ENCODE data around the gene PPP2R5C. TPM values are rescaled to one million over a fixed set of nuclear protein-coding genes. Genes with fewer than 3 reads are reported as not detected.
"Not testable (repeated sequence)": the region's sequence is repeated elsewhere in the genome, so short reads cannot be mapped to it uniquely, and the experiment has no call there.

The PPP2R5C gene
- total RNA-seq: 100 to 1,000 TPM in 1 of 4 donors, 10 to 100 TPM in 3; 63.3 to 113 (median 75.9) TPM

DNA sequence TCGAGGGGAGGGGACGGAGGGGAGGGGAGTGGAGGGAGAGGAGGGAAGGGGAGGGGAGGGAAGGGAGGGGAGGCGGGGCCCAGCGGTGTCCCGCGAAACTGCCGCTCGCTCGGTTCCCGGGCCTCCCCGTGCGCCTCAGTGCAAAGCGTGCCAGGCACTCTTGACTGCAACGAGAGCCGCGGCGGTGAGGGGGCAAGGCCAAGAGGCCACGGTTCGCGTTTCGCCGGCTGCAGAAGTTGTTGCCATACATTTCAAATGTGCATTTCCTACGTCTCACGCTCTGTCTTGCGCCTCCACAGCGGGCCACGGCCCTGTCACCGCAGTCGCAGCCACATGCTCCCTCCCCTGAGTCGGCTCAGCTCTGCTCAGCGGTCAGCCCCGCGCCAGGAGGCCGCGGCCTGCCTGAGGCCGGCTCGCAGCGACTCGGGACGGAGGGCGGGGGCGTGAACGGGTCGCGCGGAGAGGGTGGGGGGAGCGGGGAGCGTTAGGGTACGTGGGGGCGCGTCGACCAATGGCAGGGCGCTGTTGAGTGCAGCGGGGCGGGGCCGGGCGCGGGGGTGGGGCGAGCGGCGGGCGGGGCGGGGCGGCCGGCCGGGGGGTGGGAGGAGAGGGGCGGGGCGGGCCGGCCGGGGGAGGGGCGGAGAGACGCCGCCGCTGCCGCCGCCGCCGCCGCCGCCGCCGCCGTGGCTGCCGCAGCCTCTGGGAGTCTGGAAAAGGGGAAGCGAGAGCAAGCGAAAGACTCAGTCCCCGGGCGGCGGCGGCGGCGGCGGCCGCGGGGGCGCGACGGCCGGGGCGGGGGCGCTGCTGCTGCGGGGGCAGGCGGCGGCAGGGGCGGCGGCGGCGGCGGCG lies at the start of gene PPP2R5C:
PPP2R5C (plus strand) TSS at position 678 of the 849 bp plus-strand sequence. CDS start 185 bp downstream, outside the sequence.
- Histone ChIP-seq H3K4me3 (peak within 1 kb of the TSS; percentile 95 to 99 (median 99)), H3K4me1 (peaks cover 0 to 31% (median 7%) of the 10 kb centered on the region in 4 donors), H3K27me3 (no peaks in the 10 kb centered on the region), H3K9me3 (no peaks in the 10 kb centered on the region), H3K36me3 (peaks cover 0 to 10% (median 0%) of the 10 kb centered on the region in 3 donors), H3K27ac (peak within 1 kb of the TSS; percentile 94 to 99 (median 98))
- 1 to 3% methylated on average over 42 to 60 of the region's 110 CpGs for WGBS, 2 donors
- TF ChIP-seq POLR2A (IDR thresholded peaks at IDR 0.05): peak; percentile 29 to 70
- peak in 1 of 2 donors; percentile 93 for TF ChIP-seq EP300 (IDR thresholded peaks at IDR 0.05)
- TF ChIP-seq, protein P1, sequence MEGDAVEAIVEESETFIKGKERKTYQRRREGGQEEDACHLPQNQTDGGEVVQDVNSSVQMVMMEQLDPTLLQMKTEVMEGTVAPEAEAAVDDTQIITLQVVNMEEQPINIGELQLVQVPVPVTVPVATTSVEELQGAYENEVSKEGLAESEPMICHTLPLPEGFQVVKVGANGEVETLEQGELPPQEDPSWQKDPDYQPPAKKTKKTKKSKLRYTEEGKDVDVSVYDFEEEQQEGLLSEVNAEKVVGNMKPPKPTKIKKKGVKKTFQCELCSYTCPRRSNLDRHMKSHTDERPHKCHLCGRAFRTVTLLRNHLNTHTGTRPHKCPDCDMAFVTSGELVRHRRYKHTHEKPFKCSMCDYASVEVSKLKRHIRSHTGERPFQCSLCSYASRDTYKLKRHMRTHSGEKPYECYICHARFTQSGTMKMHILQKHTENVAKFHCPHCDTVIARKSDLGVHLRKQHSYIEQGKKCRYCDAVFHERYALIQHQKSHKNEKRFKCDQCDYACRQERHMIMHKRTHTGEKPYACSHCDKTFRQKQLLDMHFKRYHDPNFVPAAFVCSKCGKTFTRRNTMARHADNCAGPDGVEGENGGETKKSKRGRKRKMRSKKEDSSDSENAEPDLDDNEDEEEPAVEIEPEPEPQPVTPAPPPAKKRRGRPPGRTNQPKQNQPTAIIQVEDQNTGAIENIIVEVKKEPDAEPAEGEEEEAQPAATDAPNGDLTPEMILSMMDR (IDR thresholded peaks at IDR 0.05): no peak
- peak; percentile 85 to 87 for DNase-seq (ENCODE audit: low spot score in 2 of 2)

DNA sequence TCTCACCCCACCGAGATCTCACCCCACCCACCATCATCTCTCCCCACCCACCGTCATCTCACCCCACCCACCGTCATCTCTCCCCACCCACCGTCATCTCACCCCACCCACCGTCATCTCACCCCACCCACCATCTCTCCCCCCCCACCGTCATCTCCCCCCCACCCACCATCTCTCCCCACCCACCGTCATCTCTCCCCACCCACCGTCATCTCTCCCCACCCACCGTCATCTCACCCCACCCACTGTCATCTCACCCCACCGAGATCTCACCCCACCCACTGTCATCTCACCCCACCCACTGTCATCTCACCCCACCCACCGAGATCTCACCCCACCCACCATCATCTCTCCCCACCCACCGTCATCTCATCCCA lies 49.7 kb upstream of the PPP2R5C start:
- not testable (repeated sequence) for H3K36me3 ChIP-seq; DNase-seq (ENCODE audit: low spot score in 2 of 2); H3K9me3 ChIP-seq; H3K27me3 ChIP-seq; H3K27ac ChIP-seq; H3K4me1 ChIP-seq; H3K4me3 ChIP-seq
- WGBS, 2 donors: 92 to 93% methylated on average over 8 of the region's 12 CpGs

DNA sequence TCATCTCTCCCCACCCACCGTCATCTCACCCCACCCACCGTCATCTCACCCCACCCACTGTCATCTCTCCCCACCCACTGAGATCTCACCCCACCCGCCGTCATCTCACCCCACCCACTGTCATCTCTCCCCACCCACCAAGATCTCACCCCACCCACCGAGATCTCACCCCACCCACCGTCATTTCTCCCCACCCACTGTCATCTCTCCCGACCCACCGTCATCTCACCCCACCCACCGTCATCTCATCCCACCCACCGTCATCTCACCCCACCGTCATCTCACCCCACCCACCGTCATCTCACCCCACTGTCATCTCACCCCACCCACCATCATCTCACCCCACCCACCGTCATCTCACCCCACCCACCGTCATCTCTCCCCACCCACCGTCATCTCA lies 49.2 kb upstream of the PPP2R5C start:
- not testable (repeated sequence) for H3K27ac ChIP-seq; H3K27me3 ChIP-seq; H3K4me3 ChIP-seq; DNase-seq (ENCODE audit: low spot score in 2 of 2); H3K4me1 ChIP-seq; H3K36me3 ChIP-seq; H3K9me3 ChIP-seq
- 92 to 96% methylated on average over 8 to 12 of the region's 15 CpGs for WGBS, 2 donors

DNA sequence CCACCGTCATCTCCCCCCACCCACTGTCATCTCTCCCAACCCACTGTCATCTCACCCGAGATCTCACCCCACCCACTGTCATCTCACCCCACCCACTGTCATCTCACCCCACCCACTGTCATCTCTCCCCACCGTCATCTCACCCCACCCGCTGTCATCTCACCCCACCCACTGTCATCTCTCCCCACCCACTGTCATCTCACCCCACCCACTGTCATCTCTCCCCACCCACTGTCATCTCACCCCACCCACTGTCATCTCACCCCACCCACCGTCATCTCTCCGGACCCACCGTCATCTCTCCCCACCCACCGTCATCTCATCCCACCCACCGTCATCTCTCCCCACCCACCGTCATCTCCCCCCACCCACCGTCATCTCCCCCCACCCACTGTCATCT lies 48.4 kb upstream of the PPP2R5C start:
- DNase-seq (ENCODE audit: low spot score in 2 of 2); H3K4me1 ChIP-seq; H3K36me3 ChIP-seq; H3K9me3 ChIP-seq; H3K4me3 ChIP-seq; H3K27me3 ChIP-seq; H3K27ac ChIP-seq: not testable (repeated sequence)
- WGBS, 2 donors: 91 to 98% methylated on average over 3 to 5 of the region's 11 CpGs

DNA sequence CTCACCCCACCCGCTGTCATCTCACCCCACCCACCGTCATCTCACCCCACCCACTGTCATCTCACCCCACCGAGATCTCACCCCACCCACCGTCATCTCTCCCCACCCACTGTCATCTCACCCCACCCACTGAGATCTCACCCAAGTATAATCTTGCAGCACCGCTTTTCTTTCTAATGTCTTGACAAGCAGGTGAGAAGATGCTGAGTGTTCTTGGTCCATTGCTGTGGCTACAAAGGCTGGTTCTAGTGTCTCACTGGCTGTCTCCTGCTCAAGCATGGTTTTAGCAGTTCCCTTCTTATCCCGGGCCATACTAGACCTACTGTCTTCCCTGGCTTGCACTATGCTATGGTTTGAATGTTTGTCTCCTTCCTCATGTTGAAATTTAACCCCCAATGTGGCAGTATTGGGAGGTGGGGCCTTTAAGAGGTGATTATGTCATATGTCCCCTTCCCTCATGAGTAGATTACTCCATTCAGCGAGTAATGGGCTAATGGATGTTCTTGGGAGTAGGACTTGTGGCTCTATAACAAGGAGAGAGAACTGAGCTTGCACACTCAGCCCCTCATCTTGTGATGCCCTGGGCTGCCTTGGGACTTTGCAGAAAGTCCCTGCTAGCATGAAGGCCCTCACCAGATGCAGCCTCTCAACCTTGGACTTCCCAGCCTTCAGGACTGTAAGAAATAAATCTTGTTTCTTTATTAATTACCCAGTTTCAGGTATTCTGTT lies 47.7 kb upstream of the PPP2R5C start:
- Histone ChIP-seq H3K4me1 (no peaks in the 10 kb centered on the region), H3K9me3 (no peaks in the 10 kb centered on the region), H3K27me3 (no peaks in the 10 kb centered on the region), H3K36me3 (no peaks in the 10 kb centered on the region), H3K27ac (no peak overlapping the region), H3K4me3 (no peak overlapping the region)
- DNase-seq (ENCODE audit: low spot score in 2 of 2): no peak
- TF ChIP-seq, protein P1 (IDR thresholded peaks at IDR 0.05): no peak
- WGBS, 2 donors: 86 to 89% methylated on average over 6 of the region's 7 CpGs

DNA sequence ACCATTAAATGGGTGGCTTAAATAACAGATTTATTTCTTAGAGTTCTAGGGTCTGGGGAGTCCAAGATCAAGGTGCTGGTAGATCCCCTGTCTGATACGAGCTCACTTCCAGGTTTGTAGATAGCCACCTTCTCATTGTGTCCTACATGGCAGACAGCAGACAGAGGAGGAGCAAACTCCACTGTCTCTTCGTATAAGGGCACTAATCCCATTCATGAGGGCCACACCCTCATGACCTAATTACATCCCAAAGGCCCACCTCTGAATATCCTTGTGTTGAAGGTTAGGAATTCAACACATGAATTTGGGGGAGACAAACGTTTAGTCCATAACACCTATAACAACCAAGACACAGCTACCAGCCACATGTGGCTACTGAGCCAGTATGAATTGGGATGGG lies 47.1 kb upstream of the PPP2R5C start:
- 81 to 85% methylated on average over 3 of the region's 3 CpGs for WGBS, 2 donors
- H3K27ac ChIP-seq: no peak overlapping the region
- H3K27me3 ChIP-seq: no peaks in the 10 kb centered on the region
- no peaks in the 10 kb centered on the region for H3K4me1 ChIP-seq
- H3K36me3 ChIP-seq: no peaks in the 10 kb centered on the region
- no peaks in the 10 kb centered on the region for H3K9me3 ChIP-seq
- TF ChIP-seq POLR2A (IDR thresholded peaks at IDR 0.05) (no peak), EP300 (IDR thresholded peaks at IDR 0.05) (no peak)
- TF ChIP-seq, protein P1 (IDR thresholded peaks at IDR 0.05): no peak
- DNase-seq (ENCODE audit: low spot score in 2 of 2): no peak
- no peak overlapping the region for H3K4me3 ChIP-seq

All from tibial nerve (tissue), 4 donors.